PC-9 (cell line): ENCODE measurements around the gene LIN28B. TPM values are rescaled to one million over a fixed set of nuclear protein-coding genes. Genes with fewer than 3 reads are reported as not detected.
A peak's percentile ranks its signal among the peaks of the same experiment; 100 is the strongest.

Source experiments
- BruUV-seq: library from RNA; stranded (reverse); fragments of 400-500 nt; replicated peaks from 2 replicates; lab custom pipeline; 2021; lab: Mats Ljungman, UMichigan
- CTCF ChIA-PET: fragments of 300-600 bp; sonication (Branson Sonifier 250); formaldehyde crosslinking; loops from one replicate; lab custom pipeline; 2022; ENCODE audit warnings: antibody characterized with exemption; lab: Charles Lee
- POLR2A ChIA-PET: fragments of 300-600 bp; sonication (Branson Sonifier 250); formaldehyde crosslinking; loops from one replicate; lab custom pipeline; 2022; ENCODE audit warnings: antibody characterized with exemption; ENCODE audit not compliant: unreplicated experiment; lab: Charles Lee
- DNase-seq, 2 experiments: peaks; one replicate each; pipeline versions ENCODE4 v3.0.0 to v3.0.0-alpha.2; 2015 to 2022; ENCODE audit warnings: mixed read lengths in 1 of 2
- H2AFZ ChIP-seq: fragments of 200-600 bp; sonication (generic); 2 replicates; pipeline ENCODE4 v1.8.1; 2017; ENCODE audit warnings: antibody characterized with exemption
- H3F3A ChIP-seq: fragments of 200-600 bp; sonication (generic); 2 replicates; pipeline ENCODE4 v1.8.1; 2017; ENCODE audit warnings: antibody characterized with exemption, mild to moderate bottlenecking, low read depth; ENCODE audit not compliant: insufficient read depth
- H3K27ac ChIP-seq: fragments of 200-600 bp; sonication (generic); 2 replicates; pipeline ENCODE4 v1.6.1; 2016; ENCODE audit warnings: mixed run types
- H3K27me3 ChIP-seq: fragments of 200-600 bp; sonication (generic); 2 replicates; pipeline ENCODE4 v1.6.1; 2016; ENCODE audit warnings: low read depth, mixed run types; ENCODE audit not compliant: insufficient read depth
- H3K36me3 ChIP-seq: fragments of 200-600 bp; sonication (generic); 2 replicates; pipeline ENCODE4 v1.6.1; 2016; ENCODE audit warnings: low read depth, mixed run types
- H3K4me1 ChIP-seq: fragments of 200-600 bp; sonication (generic); replicated peaks from 2 replicates; pipeline ENCODE4 v1.6.1; 2016; ENCODE audit warnings: mixed run types; ENCODE audit not compliant: insufficient read depth
- H3K4me2 ChIP-seq: fragments of 200-600 bp; sonication (generic); 2 replicates; pipeline ENCODE4 v1.6.1; 2017; ENCODE audit warnings: mixed run types
- H3K4me3 ChIP-seq: fragments of 200-600 bp; sonication (generic); 2 replicates; pipeline ENCODE4 v1.6.1; 2016; ENCODE audit warnings: mixed run types
- H3K79me2 ChIP-seq: fragments of 200-600 bp; sonication (generic); 2 replicates; pipeline ENCODE4 v1.6.1; 2017; ENCODE audit warnings: low read depth, mixed run types
- H3K9me2 ChIP-seq: fragments of 200-600 bp; sonication (generic); 2 replicates; pipeline ENCODE4 v1.8.1; 2017; ENCODE audit warnings: mild to moderate bottlenecking; ENCODE audit not compliant: insufficient read depth
- H3K9me3 ChIP-seq: fragments of 200-600 bp; sonication (generic); 2 replicates; pipeline ENCODE4 v1.8.1; 2016; ENCODE audit warnings: low read depth; ENCODE audit not compliant: insufficient read depth
- H4K20me1 ChIP-seq: fragments of 200-600 bp; sonication (generic); 2 replicates; pipeline ENCODE4 v1.8.1; 2017; ENCODE audit not compliant: insufficient read depth
- EZH2 ChIP-seq: fragments of 200-600 bp; sonication (generic); IDR thresholded peaks from 2 replicates; pipeline ENCODE4 v1.8.0; 2017; ENCODE audit warnings: antibody characterized with exemption, low read depth
- intact Hi-C: fragments of 100-400 bp; cut with micrococcal nuclease; formaldehyde crosslinking; loops from one replicate; pipeline ENCODE4 v1.10.0; 2022; ENCODE audit not compliant: unreplicated experiment
- total RNA-seq: library from RNA; stranded (reverse); gene quantifications from 2 replicates; pipeline ENCODE4 v1.2.3, GENCODE V29; 2021
- TF ChIP-seq, protein P1 (sequence below): fragments of 200-600 bp; sonication (generic); conservative IDR thresholded peaks from 2 replicates; pipeline ENCODE4 v1.6.1; 2017; ENCODE audit warnings: mixed run types, antibody characterized with exemption, mild to moderate bottlenecking, moderate library complexity

LIN28B gene
- total RNA-seq, 1 experiment from 2014 or later = not detected

DNA sequence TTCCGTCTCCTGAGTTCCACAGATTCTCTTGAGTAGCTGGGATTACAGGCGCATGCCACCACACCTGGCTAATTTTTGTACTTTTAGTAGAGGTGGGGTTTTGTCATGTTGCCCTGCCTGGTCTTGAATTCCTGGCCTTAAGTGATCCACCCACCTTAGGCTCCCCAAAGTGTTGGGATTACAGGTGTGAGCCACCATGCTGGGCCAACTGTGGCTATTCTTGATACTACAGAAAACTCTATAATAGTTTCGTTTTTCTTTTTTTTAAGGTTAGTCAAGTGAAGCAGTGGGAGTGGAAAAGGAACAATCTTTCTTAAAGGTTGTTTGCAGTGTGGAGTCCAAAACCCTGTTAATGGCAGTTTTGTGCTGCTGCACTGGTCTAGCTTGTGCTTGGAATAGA lies 138.2 kb downstream of the LIN28B start:
- Histone ChIP-seq H3K4me1 (no peaks in the 10 kb centered on the region), H3K4me2 (no peak overlapping the region), H3F3A (no peaks in the 10 kb centered on the region; the same call in 1 of the 2 replicates), H3K79me2 (no peaks in the 10 kb centered on the region), H3K27me3 (no peaks in the 10 kb centered on the region), H2AFZ (no peak overlapping the region), H3K36me3 (no peaks in the 10 kb centered on the region), H4K20me1 (no peaks in the 10 kb centered on the region), H3K9me3 (no peaks in the 10 kb centered on the region), H3K27ac (no peak overlapping the region), H3K4me3 (no peak overlapping the region), H3K9me2 (no peaks in the 10 kb centered on the region)
- ChIA-PET CTCF (no interaction called here), POLR2A (no interaction called here)
- no peak for TF ChIP-seq EZH2
- TF ChIP-seq, protein P1, sequence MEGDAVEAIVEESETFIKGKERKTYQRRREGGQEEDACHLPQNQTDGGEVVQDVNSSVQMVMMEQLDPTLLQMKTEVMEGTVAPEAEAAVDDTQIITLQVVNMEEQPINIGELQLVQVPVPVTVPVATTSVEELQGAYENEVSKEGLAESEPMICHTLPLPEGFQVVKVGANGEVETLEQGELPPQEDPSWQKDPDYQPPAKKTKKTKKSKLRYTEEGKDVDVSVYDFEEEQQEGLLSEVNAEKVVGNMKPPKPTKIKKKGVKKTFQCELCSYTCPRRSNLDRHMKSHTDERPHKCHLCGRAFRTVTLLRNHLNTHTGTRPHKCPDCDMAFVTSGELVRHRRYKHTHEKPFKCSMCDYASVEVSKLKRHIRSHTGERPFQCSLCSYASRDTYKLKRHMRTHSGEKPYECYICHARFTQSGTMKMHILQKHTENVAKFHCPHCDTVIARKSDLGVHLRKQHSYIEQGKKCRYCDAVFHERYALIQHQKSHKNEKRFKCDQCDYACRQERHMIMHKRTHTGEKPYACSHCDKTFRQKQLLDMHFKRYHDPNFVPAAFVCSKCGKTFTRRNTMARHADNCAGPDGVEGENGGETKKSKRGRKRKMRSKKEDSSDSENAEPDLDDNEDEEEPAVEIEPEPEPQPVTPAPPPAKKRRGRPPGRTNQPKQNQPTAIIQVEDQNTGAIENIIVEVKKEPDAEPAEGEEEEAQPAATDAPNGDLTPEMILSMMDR = no peak
- BruUV-seq = no TSS peak
- DNase-seq = no peak
- intact Hi-C loops = no loop called here

DNA sequence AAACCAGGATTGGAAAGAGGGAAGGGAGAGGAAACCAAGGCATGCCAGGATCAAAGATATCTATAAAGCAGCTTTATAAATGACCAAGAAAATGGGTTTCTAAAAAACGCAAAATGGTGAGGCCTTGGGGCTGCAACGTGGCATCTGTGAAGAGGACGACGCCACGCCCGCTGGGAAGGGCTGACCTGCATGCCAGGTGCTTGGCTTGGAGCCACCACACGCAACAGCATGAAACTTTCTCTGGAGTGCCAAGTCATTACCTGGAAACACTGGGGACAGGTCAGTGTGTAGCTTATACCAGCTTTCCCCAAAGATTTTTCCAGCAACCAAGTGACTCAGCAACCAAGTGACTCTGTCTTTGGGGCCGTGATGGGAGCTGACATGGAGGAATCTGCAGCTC lies 140.4 kb downstream of the LIN28B start:
- no peaks in the 10 kb centered on the region for H3K79me2 ChIP-seq
- H3K9me2 ChIP-seq = no peaks in the 10 kb centered on the region
- H3K27ac ChIP-seq = no peak overlapping the region
- POLR2A ChIA-PET = no interaction called here
- DNase-seq = peak; percentile 7 to 10
- no TSS peak for BruUV-seq
- H3K4me3 ChIP-seq = no peak overlapping the region
- no peak for TF ChIP-seq EZH2
- TF ChIP-seq, protein P1 = no peak
- no peaks in the 10 kb centered on the region for H4K20me1 ChIP-seq
- no peaks in the 10 kb centered on the region for H3K4me1 ChIP-seq
- H3F3A ChIP-seq = no peaks in the 10 kb centered on the region
- H3K27me3 ChIP-seq = no peaks in the 10 kb centered on the region
- H3K36me3 ChIP-seq = no peaks in the 10 kb centered on the region
- CTCF ChIA-PET = no interaction called here
- H2AFZ ChIP-seq = no peak overlapping the region
- no peak overlapping the region for H3K4me2 ChIP-seq
- H3K9me3 ChIP-seq = no peaks in the 10 kb centered on the region
- intact Hi-C loops = no loop called here

DNA sequence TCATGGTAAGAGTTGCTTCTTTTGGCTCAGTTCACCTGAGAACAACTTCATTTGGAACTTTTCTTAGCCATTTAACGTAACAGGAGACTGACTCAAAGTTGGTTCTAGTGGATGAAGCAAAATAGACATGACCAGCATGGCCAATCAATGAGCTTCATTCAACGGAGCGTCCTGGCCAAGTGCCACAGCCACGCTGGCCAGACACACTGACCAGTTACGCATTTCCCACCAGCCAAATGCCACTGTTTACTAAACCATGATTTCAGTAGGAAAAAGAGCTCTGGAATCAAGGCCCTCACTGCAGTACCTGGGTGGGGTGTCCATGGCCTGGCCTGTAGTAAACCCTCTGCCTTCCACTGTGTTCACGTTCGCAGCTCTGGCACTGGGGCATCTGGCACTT lies 142.5 kb downstream of the LIN28B start:
- Histone ChIP-seq H4K20me1 (no peaks in the 10 kb centered on the region), H2AFZ (no peak overlapping the region), H3F3A (no peaks in the 10 kb centered on the region), H3K9me3 (no peaks in the 10 kb centered on the region), H3K9me2 (no peaks in the 10 kb centered on the region), H3K4me3 (no peak overlapping the region), H3K4me2 (no peak overlapping the region), H3K36me3 (no peaks in the 10 kb centered on the region), H3K4me1 (no peaks in the 10 kb centered on the region), H3K27ac (no peak overlapping the region), H3K27me3 (no peaks in the 10 kb centered on the region), H3K79me2 (no peaks in the 10 kb centered on the region)
- DNase-seq = peak in 1 of 2 experiments; percentile 8
- ChIA-PET CTCF (no interaction called here), POLR2A (no interaction called here)
- no peak for TF ChIP-seq EZH2
- TF ChIP-seq, protein P1 = no peak
- no TSS peak for BruUV-seq
- intact Hi-C loops = no loop called here
